HG03460 (cell line): ENCODE measurements around the gene ZNF408.
"Not testable (repeated sequence)": the region's sequence is repeated elsewhere in the genome, so short reads cannot be mapped to it uniquely, and the experiment has no call there.

Experiments
- ATAC-seq: cut with Tn5 transposase; IDR thresholded peaks from one replicate; pipeline ENCODE4 v1.9.1; 2021; ENCODE audit not compliant: unreplicated experiment

ZNF408 gene

GRCh38 chr11:46700241-46701077 is at the start of gene ZNF408, which contains the start of gene ARHGAP1:
Gene ZNF408, plus strand, starts transcription at chr11:46701031. Its CDS starts 17 bp downstream, at chr11:46701048.
Gene ARHGAP1, minus strand, starts transcription at chr11:46700619. Its CDS starts 4,512 bp downstream, at chr11:46696107.
- ATAC-seq: peak; percentile 94

- no peak for ATAC-seq
These were observed 45.2 kb upstream of the ZNF408 start for GRCh38 chr11:46655631-46656030.

- ATAC-seq: no peak
These were observed 43.6 kb upstream of the ZNF408 start for GRCh38 chr11:46657186-46657585.

GRCh38 chr11:46658259-46658658 is 42.6 kb upstream of the ZNF408 start:
- ATAC-seq: no peak

DNA sequence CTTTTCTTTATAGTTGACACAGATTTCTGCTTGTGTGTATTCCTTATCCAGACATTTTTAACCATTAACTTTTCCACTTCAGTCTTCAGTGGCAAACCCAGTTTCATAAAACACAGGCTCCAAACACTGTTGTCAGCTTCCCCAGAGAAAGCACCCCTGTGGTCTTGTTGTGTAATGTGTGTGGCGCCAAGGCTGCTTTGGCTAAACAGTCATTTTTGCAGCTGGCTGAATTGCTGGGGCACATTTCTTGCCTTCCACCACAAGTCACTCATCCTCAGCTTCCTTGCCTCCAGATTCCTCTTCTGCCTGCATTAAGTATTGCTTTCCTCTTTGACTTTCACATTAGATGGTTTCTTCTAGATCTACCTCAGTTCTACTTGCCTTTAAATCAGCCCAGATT is 40.9 kb upstream of the ZNF408 start:
- ATAC-seq: no peak

- no peak for ATAC-seq
These were observed 39.0 kb upstream of the ZNF408 start for GRCh38 chr11:46661836-46662235.

- no peak for ATAC-seq
These were observed 38.5 kb upstream of the ZNF408 start for GRCh38 chr11:46662366-46662765.

GRCh38 chr11:46663277-46663940 is 37.4 kb upstream of the ZNF408 start:
- ATAC-seq: no peak

DNA sequence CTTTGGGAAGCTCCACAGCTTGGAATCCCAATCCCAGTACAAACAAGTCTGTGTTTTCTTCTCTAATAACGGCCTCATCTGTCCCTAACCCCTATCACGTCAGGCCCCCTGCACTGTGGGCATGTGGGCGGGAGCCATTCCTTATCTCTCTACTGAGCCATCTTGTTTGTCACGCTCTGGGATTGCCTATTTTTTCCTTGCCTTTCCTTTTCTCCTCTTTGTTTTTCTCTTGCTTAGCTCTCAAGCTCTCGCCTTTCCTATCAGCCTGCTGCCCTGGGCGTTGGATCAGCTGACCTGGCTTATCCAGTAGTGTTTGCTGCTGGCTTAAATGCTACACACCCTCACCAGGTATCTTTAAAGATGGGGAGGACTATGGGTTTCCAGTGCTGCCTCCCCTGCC is 36.2 kb upstream of the ZNF408 start:
- ATAC-seq: no peak

DNA sequence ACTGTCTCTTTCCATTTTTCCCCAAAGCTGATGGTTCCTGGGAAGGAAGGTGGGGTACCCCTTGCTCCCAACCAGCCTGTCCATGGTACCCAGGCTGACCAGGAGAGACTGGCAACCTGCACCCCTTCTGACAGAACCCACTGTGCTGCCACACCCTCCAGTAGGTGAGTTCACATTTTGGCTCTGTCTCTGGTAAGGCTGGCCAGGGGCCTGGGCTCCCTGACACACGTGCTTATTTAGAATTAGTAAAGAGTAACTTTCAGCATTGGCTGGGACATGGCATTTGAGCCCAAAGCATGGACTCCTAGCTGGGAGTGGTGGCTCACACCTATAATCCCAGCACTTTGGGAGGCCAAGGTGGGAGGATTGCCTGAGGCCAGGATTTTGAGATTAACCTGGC is 35.5 kb upstream of the ZNF408 start:
- ATAC-seq: no peak

DNA sequence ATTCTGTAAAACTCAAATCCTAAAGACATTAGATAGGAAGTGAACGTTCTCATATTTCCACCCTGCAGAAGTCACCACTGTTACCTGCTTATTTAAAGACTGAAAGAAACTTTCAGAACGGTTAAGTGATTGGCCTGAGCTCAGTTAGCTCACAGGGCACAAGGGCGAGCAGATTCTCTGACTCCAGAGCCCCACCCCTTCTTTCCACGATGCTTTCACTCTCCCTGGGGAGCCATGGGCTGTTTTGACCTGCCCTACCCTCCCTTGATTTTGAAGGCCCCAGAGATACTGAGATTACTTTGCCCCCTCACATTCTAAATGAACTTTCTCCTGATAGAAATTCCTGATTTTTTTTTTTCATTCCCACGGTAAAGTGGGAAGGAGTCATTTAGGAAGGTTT is 34.3 kb upstream of the ZNF408 start:
- ATAC-seq: no peak

- ATAC-seq: no peak
These were observed 33.8 kb upstream of the ZNF408 start for GRCh38 chr11:46667043-46667481.

- ATAC-seq: no peak
These were observed 32.2 kb upstream of the ZNF408 start for GRCh38 chr11:46668480-46669085.

- no peak for ATAC-seq
These were observed 31.1 kb upstream of the ZNF408 start for GRCh38 chr11:46669711-46670139.

GRCh38 chr11:46670521-46670920 is 30.3 kb upstream of the ZNF408 start:
- not testable (repeated sequence) for ATAC-seq

DNA sequence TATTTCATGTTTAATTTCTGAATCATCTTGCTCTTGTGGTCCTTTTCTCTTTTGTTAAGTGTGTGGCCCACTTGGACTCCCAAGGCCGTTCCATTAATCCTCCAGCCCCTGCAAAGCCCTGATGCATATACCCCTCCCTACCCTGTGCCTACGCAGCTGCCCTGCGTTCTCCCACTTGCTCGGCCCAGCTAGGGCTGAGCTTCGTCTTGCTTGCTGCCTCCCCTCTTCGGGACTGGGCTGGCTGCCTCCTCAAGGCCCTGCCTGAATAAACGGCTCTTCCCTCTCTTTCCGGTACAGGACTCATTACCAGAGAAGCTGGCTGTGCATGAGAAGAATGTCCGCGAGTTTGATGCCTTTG is 28.9 kb upstream of the ZNF408 start:
- no peak for ATAC-seq

GRCh38 chr11:46672381-46672839 is 28.4 kb upstream of the ZNF408 start:
- ATAC-seq: no peak

- ATAC-seq: no peak
These were observed 26.9 kb upstream of the ZNF408 start for GRCh38 chr11:46673713-46674462.

DNA sequence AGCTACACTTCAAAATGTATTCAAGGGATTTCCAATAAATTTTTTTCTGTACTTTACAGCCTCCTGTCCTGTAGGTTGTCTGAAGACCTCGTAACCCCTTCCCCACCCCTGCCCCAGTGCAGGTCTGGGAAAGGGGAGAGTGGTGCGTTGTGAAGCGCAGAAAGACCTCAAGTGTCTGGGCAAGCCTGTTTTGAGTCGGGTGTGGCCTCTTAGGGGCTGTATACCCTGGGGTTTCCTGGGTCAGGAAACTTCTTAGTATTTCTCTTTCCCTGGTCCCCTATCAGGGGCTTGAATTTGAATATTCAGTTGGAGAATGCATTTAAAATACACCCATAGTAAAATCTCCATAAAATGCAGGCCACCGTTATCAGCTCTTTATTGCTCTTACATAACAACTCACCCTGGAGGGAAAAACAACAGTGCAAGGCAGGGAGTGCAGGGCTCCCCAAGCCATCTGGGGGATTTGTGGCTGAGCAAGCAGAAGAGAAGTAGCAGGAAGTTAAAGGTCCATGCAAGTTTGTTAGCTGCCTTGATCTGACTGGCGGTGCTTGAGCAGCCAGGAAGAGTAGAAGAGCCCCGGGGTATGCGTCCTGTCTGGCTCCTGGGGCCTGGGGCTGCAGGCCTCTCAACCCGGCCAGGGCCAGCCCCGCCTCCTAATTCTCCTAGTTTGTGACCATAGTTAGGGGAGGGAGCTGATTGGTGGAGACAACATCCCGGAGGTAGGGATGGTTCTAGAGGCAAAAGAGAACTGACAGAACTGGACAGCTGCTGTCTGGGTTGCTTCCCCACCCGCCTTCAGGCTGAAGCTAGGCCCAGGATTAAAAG is 26.2 kb upstream of the ZNF408 start:
- ATAC-seq: no peak

DNA sequence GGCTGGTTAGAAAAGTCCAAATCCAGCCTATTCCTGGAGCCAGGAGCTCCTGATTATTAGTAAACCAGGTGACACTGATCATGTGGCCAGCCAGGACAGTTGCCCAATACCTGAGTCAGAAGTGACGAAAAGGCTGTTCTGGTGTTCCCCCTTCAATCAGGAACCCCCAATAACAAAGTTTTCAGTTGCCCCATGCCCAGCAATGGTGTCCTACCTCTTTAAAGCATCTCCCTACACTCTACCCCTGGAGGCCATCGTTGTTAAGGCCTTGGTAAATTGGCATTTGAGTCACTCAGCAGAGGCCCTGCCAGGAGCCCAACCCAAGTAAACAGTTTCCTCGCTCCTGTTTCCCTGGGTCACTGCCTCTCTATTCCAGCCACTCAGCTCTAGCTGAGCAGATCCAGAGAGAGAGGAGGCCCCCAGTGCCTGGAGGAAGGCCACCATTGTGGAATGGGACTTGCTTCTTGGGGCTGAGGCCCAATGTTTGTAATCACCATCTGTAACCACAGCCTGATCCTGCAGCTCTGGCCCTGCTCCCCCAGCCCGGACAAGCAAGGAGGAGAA is 25.5 kb upstream of the ZNF408 start:
- ATAC-seq: no peak
